Endodermal cell (in vitro differentiated cells): ENCODE results near the gene NAALADL2. TPM values are rescaled to one million over a fixed set of nuclear protein-coding genes. Genes with fewer than 3 reads are reported as not detected.
A peak's percentile ranks its signal among the peaks of the same experiment; 100 is the strongest.

Experiments
- DNase-seq: peaks from one replicate; pipeline ENCODE4 v3.0.0-alpha.2; 2017
- H3K27ac ChIP-seq: 2 replicates; pipeline ENCODE4 v1.5.1; 2013; ENCODE audit warnings: mild to moderate bottlenecking, low read depth, low read length, moderate library complexity
- H3K27me3 ChIP-seq: 2 replicates; pipeline ENCODE4 v1.6.1; 2013; ENCODE audit warnings: mild to moderate bottlenecking, low read length, moderate library complexity; ENCODE audit not compliant: insufficient read depth, control insufficient read depth, poor library complexity, severe bottlenecking
- H3K36me3 ChIP-seq: 2 replicates; pipeline ENCODE4 v1.7.0; 2013; ENCODE audit warnings: mild to moderate bottlenecking, low read length, moderate library complexity; ENCODE audit not compliant: control insufficient read depth, insufficient read depth
- H3K4me1 ChIP-seq: one replicate; pipeline ENCODE4 v1.7.0; 2013; ENCODE audit warnings: low read length; ENCODE audit not compliant: control insufficient read depth, insufficient read depth
- H3K4me3 ChIP-seq: 2 replicates; pipeline ENCODE4 v1.5.1; 2013; ENCODE audit warnings: mild to moderate bottlenecking, low read length, moderate library complexity
- H3K9ac ChIP-seq: 2 replicates; pipeline ENCODE4 v1.6.1; 2013; ENCODE audit warnings: mild to moderate bottlenecking, low read length, moderate library complexity; ENCODE audit not compliant: poor library complexity, severe bottlenecking; ENCODE audit errors: extremely low read depth
- H3K9me3 ChIP-seq: 2 replicates; pipeline ENCODE4 v1.6.1; 2013; ENCODE audit warnings: mild to moderate bottlenecking, low read length, moderate library complexity; ENCODE audit not compliant: control insufficient read depth
- H3K27ac Mint-ChIP-seq: 2 replicates; pipeline ENCODE4 v1.8.0; 2020; ENCODE audit warnings: mixed read lengths
- H3K27me3 Mint-ChIP-seq: 2 replicates; pipeline ENCODE4 v1.8.0; 2021; ENCODE audit warnings: mild to moderate bottlenecking, mixed read lengths; ENCODE audit not compliant: insufficient read depth
- H3K36me3 Mint-ChIP-seq: 2 replicates; pipeline ENCODE4 v1.8.0; 2020; ENCODE audit warnings: low read depth, mixed read lengths
- H3K4me1 Mint-ChIP-seq: 2 replicates; pipeline ENCODE4 v1.8.0; 2020; ENCODE audit warnings: mixed read lengths
- H3K4me3 Mint-ChIP-seq: 2 replicates; pipeline ENCODE4 v1.8.0; 2020; ENCODE audit warnings: mild to moderate bottlenecking, moderate library complexity, mixed read lengths
- H3K9me3 Mint-ChIP-seq: 2 replicates; pipeline ENCODE4 v1.8.0; 2020; ENCODE audit warnings: mild to moderate bottlenecking, mixed read lengths
- WGBS, 2 experiments: methylation state at CpG; one replicate each; pipeline versions ENCODE4 v1.1.5 to v1.1.7; 2013; ENCODE audit warnings: missing lambda C conversion rate in 2 of 2, mixed read lengths in 1 of 2; ENCODE audit not compliant: insufficient coverage in 1 of 2, insufficient read length in 1 of 2; 5-methylcytosine and 5-hydroxymethylcytosine counted together
- total RNA-seq, 2 donors: library from RNA; stranded (reverse); fragmentation: NEBNext Ultra II Directional in 1 of 2; extraction: Animal tissue kit (Norgen Biotek cat#: 25700) in 1 of 2; gene quantifications; 2 replicates in 1 of 2; 3 replicates in 1 of 2; pipeline ENCODE4 v1.2.1, GENCODE V29; 2021
- TF ChIP-seq, protein P1 (sequence below): fragments of 200-600 bp; sonication (generic); conservative IDR thresholded peaks from 2 replicates; pipeline ENCODE4 v1.5.0; 2021; ENCODE audit warnings: antibody characterized with exemption, mild to moderate bottlenecking

The NAALADL2 gene
- total RNA-seq, 2 donors from 2014 or later, result 1.6 to 1.8 TPM

GRCh38 chr3:175144368-175144767 lies 285.2 kb downstream of the NAALADL2 start:
- H3K36me3 Mint-ChIP-seq, result no peaks in the 10 kb centered on the region
- 86 to 96% methylated on average over 1 to 2 of the region's 2 CpGs for WGBS, 2 experiments
- Histone ChIP-seq H3K9me3 (no peaks in the 10 kb centered on the region), H3K4me1 (no peaks in the 10 kb centered on the region), H3K4me3 (no peak overlapping the region), H3K9ac (no peak overlapping the region), H3K27me3 (no peaks in the 10 kb centered on the region), H3K27ac (no peak overlapping the region), H3K36me3 (no peaks in the 10 kb centered on the region)
- H3K4me3 Mint-ChIP-seq, result no peak overlapping the region
- no peaks in the 10 kb centered on the region for H3K4me1 Mint-ChIP-seq
- H3K27ac Mint-ChIP-seq, result no peak overlapping the region
- no peaks in the 10 kb centered on the region for H3K9me3 Mint-ChIP-seq
- TF ChIP-seq, protein P1, sequence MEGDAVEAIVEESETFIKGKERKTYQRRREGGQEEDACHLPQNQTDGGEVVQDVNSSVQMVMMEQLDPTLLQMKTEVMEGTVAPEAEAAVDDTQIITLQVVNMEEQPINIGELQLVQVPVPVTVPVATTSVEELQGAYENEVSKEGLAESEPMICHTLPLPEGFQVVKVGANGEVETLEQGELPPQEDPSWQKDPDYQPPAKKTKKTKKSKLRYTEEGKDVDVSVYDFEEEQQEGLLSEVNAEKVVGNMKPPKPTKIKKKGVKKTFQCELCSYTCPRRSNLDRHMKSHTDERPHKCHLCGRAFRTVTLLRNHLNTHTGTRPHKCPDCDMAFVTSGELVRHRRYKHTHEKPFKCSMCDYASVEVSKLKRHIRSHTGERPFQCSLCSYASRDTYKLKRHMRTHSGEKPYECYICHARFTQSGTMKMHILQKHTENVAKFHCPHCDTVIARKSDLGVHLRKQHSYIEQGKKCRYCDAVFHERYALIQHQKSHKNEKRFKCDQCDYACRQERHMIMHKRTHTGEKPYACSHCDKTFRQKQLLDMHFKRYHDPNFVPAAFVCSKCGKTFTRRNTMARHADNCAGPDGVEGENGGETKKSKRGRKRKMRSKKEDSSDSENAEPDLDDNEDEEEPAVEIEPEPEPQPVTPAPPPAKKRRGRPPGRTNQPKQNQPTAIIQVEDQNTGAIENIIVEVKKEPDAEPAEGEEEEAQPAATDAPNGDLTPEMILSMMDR, result no peak
- H3K27me3 Mint-ChIP-seq, result no peaks in the 10 kb centered on the region
- no peak for DNase-seq

DNA sequence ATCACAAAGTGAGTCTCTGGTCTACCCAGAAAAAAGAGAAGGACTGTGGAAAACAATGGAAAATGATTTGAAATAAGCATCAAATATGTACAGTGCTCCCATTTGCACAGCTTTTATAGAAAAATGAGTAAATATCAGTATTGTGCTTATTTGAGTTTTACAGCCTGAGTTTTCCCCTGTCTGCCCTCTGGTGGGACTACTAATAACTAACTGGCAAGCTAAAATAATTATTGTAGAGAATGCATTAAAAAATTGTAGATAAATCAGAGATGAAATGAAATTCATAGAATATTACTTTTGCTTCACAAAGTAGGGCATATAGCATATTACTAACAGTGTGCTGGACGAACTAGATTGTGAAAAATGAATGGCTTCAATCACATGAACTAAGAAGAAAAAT lies 287.1 kb downstream of the NAALADL2 start:
- Histone ChIP-seq H3K27ac (no peak overlapping the region), H3K4me1 (no peaks in the 10 kb centered on the region), H3K9me3 (no peaks in the 10 kb centered on the region), H3K9ac (no peak overlapping the region), H3K4me3 (no peak overlapping the region), H3K27me3 (no peaks in the 10 kb centered on the region), H3K36me3 (no peaks in the 10 kb centered on the region)
- Mint-ChIP-seq H3K9me3 (no peaks in the 10 kb centered on the region), H3K27ac (no peak overlapping the region), H3K27me3 (no peaks in the 10 kb centered on the region), H3K4me3 (no peak overlapping the region), H3K4me1 (peaks cover 3% of the 10 kb centered on the region), H3K36me3 (no peaks in the 10 kb centered on the region)
- DNase-seq, result no peak
- WGBS, 2 experiments, result 86% methylated on average over 1 of the region's 1 CpG; no CpG with 5 or more reads in 1 of the 2 experiments
- TF ChIP-seq, protein P1, result peak; percentile 57

DNA sequence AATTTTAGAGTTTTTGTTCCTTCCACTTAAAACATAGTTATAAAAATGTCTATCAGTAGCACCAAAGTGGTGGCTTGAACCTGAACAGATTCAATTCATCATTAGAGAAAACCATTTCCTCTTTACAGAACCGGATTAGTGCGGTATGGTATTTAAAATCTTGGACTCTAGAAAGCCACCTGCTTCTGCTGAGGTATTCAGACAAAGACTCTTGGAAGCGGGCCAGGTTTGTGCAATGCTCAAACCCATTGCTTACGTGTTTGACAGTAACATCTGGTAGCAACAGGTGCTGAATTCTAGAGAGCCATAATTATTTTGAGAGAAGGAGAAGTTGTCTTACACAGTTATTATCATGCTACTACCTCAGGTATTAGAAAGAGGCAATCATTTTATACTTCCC lies 290.5 kb downstream of the NAALADL2 start:
- Histone ChIP-seq H3K9ac (no peak overlapping the region), H3K9me3 (no peaks in the 10 kb centered on the region), H3K4me3 (no peak overlapping the region), H3K36me3 (no peaks in the 10 kb centered on the region), H3K27ac (no peak overlapping the region), H3K27me3 (no peaks in the 10 kb centered on the region), H3K4me1 (no peaks in the 10 kb centered on the region)
- Mint-ChIP-seq H3K4me3 (no peak overlapping the region), H3K4me1 (peaks cover 3% of the 10 kb centered on the region), H3K27ac (no peak overlapping the region), H3K9me3 (no peaks in the 10 kb centered on the region), H3K36me3 (no peaks in the 10 kb centered on the region), H3K27me3 (no peaks in the 10 kb centered on the region)
- TF ChIP-seq, protein P1, result no peak
- DNase-seq, result no peak
- WGBS, 2 experiments, result 95 to 98% methylated on average over 3 to 4 of the region's 4 CpGs
